Glutamatergic neuron (in vitro differentiated cells): ENCODE measurements around the gene TWSG1. TPM values are rescaled to one million over a fixed set of nuclear protein-coding genes. Genes with fewer than 3 reads are reported as not detected.
"Not testable (repeated sequence)": the region's sequence is repeated elsewhere in the genome, so short reads cannot be mapped to it uniquely, and the experiment has no call there.

ENCODE experiments used
- DNase-seq: peaks from one replicate; pipeline ENCODE4 v3.0.0; 2022
- H3K27ac Mint-ChIP-seq: one replicate; pipeline ENCODE4 v1.8.0; 2020; ENCODE audit warnings: mild to moderate bottlenecking, mixed read lengths, inconsistent platforms; ENCODE audit not compliant: unreplicated experiment
- H3K27me3 Mint-ChIP-seq: one replicate; pipeline ENCODE4 v1.8.0; 2020; ENCODE audit warnings: mild to moderate bottlenecking, moderate library complexity, mixed read lengths, inconsistent platforms; ENCODE audit not compliant: unreplicated experiment
- H3K36me3 Mint-ChIP-seq: one replicate; pipeline ENCODE4 v1.8.0; 2020; ENCODE audit warnings: mild to moderate bottlenecking, mixed read lengths, inconsistent platforms; ENCODE audit not compliant: unreplicated experiment
- H3K4me1 Mint-ChIP-seq: one replicate; pipeline ENCODE4 v1.8.0; 2020; ENCODE audit warnings: mild to moderate bottlenecking, low read depth, mixed read lengths, inconsistent platforms; ENCODE audit not compliant: unreplicated experiment
- H3K4me3 Mint-ChIP-seq: one replicate; pipeline ENCODE4 v1.8.0; 2020; ENCODE audit warnings: mild to moderate bottlenecking, mixed read lengths, inconsistent platforms; ENCODE audit not compliant: unreplicated experiment
- H3K9me3 Mint-ChIP-seq: one replicate; pipeline ENCODE4 v1.8.0; 2020; ENCODE audit warnings: mild to moderate bottlenecking, moderate library complexity, mixed read lengths, inconsistent platforms; ENCODE audit not compliant: unreplicated experiment
- total RNA-seq: library from RNA; stranded (reverse); fragmentation: NEBNext Ultra II Directional; extraction: Animal tissue kit (Norgen Biotek cat#: 25700); gene quantifications from one replicate; pipeline ENCODE4 v1.2.1, GENCODE V29; 2021; ENCODE audit not compliant: unreplicated experiment
- TF ChIP-seq, protein P1 (sequence below): fragments of 200-600 bp; sonication (generic); IDR thresholded peaks from one replicate; pipeline ENCODE4 v1.5.0; 2021; ENCODE audit not compliant: partially characterized antibody, unreplicated experiment

TWSG1 gene
- total RNA-seq, 1 donor from 2014 or later, result 13.7 TPM

DNA sequence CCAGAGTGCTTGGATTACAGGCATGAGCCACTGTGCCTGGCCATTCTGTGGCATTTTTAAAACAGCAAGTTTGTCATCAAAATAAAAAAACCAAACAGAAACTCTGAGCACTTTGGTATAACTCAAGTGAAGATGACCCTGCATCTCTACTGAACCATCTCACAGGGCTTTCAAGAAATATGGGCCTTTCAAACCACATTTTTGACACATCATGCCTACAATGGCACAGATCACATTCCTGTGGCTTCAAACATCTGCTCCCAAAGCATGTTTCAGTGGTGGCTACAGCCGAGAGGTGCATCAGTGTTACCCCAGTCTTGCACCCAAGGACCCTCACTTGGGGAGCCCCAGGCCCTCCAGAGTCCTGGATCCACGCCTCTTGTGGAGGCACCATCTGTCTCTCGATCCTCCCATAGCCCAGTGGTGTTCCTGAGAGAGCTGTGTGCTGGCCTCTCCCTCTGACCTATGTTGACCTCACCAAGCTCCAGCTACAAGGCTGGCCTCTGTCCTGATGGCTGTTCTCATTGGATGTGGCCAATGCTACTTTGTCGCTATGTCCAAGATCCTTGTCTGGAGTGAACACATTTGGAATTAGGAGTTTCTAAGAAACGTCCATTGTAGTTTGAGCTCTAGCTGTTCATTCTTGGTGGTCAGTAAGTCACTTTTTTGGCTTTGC is 85.5 kb downstream of the TWSG1 start:
- no peak for DNase-seq
- TF ChIP-seq, protein P1, sequence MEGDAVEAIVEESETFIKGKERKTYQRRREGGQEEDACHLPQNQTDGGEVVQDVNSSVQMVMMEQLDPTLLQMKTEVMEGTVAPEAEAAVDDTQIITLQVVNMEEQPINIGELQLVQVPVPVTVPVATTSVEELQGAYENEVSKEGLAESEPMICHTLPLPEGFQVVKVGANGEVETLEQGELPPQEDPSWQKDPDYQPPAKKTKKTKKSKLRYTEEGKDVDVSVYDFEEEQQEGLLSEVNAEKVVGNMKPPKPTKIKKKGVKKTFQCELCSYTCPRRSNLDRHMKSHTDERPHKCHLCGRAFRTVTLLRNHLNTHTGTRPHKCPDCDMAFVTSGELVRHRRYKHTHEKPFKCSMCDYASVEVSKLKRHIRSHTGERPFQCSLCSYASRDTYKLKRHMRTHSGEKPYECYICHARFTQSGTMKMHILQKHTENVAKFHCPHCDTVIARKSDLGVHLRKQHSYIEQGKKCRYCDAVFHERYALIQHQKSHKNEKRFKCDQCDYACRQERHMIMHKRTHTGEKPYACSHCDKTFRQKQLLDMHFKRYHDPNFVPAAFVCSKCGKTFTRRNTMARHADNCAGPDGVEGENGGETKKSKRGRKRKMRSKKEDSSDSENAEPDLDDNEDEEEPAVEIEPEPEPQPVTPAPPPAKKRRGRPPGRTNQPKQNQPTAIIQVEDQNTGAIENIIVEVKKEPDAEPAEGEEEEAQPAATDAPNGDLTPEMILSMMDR, result no peak
- H3K27me3 Mint-ChIP-seq, result no peaks in the 10 kb centered on the region
- H3K36me3 Mint-ChIP-seq, result no peaks in the 10 kb centered on the region
- H3K9me3 Mint-ChIP-seq, result no peaks in the 10 kb centered on the region
- H3K4me1 Mint-ChIP-seq, result peaks cover 5% of the 10 kb centered on the region
- H3K27ac Mint-ChIP-seq, result no peak overlapping the region
- H3K4me3 Mint-ChIP-seq, result no peak overlapping the region

DNA sequence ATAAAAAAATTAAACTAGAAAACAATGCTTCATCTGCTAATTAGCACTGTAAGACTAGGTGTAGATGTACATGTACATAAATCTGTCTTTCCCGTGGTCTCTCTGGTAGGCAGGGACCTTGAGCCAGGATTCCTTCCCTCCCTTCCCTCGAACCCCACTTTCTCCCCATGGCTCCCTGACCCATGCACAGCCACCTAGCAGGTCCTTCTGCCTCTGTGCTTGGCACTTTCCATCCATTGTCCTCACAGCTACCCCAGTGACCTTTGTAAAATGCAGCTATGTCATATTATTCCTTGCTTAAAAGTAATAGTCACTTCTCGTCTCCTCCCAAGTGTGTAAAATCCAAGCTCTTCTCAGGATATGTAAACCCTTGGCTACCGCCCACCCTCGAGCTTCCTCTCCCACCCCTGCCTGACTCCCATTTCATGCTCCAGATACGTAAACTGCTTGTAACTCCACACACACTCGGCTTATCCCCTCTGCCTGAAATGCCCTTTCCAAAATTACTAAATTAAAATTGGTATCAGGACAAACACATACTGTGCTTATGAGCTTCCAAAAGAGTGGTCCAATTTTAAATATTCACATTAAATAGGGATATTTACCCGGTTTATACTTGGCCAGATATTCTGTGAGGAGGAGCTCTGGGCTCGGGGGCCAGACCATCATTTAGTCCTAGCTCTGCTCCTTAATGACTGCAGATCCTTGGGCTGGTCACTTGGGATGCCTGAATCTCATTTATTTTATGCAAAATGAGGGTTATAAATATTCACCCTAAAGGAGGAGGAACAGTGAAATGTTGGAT is 86.7 kb downstream of the TWSG1 start:
- no peaks in the 10 kb centered on the region for H3K27me3 Mint-ChIP-seq
- TF ChIP-seq, protein P1, result no peak
- DNase-seq, result no peak
- no peaks in the 10 kb centered on the region for H3K9me3 Mint-ChIP-seq
- H3K36me3 Mint-ChIP-seq, result no peaks in the 10 kb centered on the region
- no peak overlapping the region for H3K27ac Mint-ChIP-seq
- peaks cover 5% of the 10 kb centered on the region for H3K4me1 Mint-ChIP-seq
- no peak overlapping the region for H3K4me3 Mint-ChIP-seq

DNA sequence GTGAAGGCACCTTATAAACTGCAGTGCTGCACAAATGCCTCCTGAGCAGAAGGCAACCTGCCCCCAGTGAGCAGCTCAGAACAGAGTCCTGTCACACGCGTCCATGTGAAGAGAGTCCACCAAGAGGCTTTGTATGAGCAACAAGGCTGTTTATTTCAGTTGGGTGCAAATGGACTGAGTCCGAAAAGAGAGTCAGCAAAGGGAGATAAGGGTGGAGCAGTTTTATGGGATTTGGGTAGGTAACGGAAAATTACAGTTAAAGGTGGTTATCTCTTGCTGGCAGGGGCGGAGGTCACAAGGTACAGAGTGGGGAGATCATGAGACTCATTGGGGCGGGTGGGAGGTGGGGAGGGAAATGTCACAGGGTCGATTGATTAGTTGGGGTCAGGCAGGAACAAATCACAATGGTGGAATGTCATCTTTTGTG is 87.3 kb downstream of the TWSG1 start:
- H3K4me1 Mint-ChIP-seq, result peaks cover 5% of the 10 kb centered on the region
- TF ChIP-seq, protein P1, result no peak
- no peaks in the 10 kb centered on the region for H3K27me3 Mint-ChIP-seq
- no peak for DNase-seq
- no peaks in the 10 kb centered on the region for H3K9me3 Mint-ChIP-seq
- no peaks in the 10 kb centered on the region for H3K36me3 Mint-ChIP-seq
- no peak overlapping the region for H3K4me3 Mint-ChIP-seq
- H3K27ac Mint-ChIP-seq, result no peak overlapping the region

DNA sequence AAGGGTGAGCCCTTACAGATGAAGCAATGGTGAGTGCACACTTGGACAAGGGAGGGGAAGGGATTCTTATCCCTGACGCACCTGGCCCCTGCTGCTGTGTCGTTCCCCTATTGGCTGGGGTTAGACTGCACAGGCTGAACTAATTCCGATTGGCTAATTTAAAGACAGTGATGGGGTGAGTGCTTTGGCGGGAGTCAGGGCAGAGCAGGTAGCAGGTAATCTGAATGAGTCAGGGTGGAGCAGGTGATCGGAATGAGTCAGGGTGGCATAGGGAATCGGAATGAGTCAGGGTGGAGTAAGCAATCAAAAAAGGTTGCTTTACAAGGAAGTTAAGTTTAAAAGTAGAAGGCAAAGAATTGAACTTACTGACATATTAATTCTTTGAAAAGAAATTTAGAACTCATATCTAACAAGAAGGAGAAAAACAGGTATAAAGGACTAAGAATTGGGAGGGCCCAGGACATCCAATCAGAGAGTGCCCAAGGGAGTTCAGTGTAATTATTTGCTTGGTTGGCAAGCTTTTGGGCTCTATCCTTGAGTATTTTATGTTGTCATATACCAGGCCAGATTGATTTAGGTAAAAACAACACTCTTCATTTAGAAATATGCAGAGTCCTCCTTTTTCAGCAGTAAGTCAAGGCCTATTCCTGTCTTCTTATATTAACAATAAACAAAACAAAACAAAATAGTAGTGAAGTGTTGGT is 88.4 kb downstream of the TWSG1 start:
- DNase-seq, result no peak
- Mint-ChIP-seq H3K27ac (no peak overlapping the region), H3K27me3 (no peaks in the 10 kb centered on the region), H3K4me3 (no peak overlapping the region), H3K9me3 (peaks cover 2% of the 10 kb centered on the region), H3K4me1 (no peaks in the 10 kb centered on the region), H3K36me3 (no peaks in the 10 kb centered on the region)
- TF ChIP-seq, protein P1, result no peak

DNA sequence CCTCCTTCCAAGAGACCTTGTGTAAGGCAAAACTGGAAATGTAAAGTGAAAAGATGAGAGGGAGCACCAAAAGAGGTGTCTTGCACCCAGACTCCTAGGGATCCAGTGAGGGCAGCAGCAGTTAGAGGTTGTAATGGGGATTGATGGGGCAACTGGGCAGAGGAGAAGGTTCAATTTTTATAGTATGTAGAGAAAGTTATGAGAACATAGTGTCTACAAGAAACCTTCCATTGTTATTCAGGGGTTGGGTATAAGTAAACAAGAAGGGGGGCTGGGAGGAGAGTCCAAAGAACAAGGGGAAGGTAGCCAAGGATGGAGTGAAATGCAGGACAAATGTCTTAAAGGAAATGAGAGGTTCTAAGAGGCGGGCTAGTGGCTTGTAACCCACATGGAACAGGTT is 89.1 kb downstream of the TWSG1 start:
- H3K9me3 Mint-ChIP-seq, DNase-seq, H3K4me1 Mint-ChIP-seq, H3K36me3 Mint-ChIP-seq, H3K27ac Mint-ChIP-seq, H3K4me3 Mint-ChIP-seq, H3K27me3 Mint-ChIP-seq: not testable (repeated sequence)

DNA sequence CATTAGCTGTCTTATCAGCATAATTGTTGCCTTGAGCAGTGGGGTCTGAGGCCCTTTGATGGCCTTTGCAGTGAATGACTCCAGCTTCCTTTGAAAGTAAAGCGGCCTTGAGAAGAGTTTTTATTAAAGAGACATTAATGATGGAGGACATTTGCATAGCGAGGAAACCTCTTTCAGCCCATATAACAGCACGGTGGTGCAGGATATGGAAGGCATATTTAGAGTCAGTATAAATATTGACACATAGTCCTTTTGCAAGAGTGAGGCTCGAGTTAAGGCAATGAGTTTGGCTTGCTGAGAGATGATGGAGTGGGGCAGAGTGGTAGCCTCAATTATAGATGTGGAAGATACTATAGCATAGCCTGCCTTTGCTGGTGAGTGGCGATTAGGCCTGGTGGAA is 89.7 kb downstream of the TWSG1 start:
- not testable (repeated sequence) for H3K27ac Mint-ChIP-seq, H3K9me3 Mint-ChIP-seq, H3K4me3 Mint-ChIP-seq

More for the DNA sequence above, 89.7 kb downstream of the TWSG1 start:
- H3K36me3 Mint-ChIP-seq, H3K4me1 Mint-ChIP-seq, DNase-seq, H3K27me3 Mint-ChIP-seq: not testable (repeated sequence)
